ENCODE data around the gene HLA-A.

Gene HLA-A

GRCh38 chr6:29975561-29975907 lies 33.2 kb downstream of the HLA-A start:
- WGBS, 2 donors (ENCODE audit: extremely low coverage in 2 of 2, insufficient read length in 2 of 2, insufficient replicate concordance in 1 of 2), result no CpG with 5 or more reads among the region's 25 CpGs
- Histone ChIP-seq H2AK5ac (ENCODE audit: low read depth, low read length) (no peak overlapping the region), H3K4ac (ENCODE audit: low read length) (no peak overlapping the region), H3K79me1 (ENCODE audit: low read depth, low read length) (no peaks in the 10 kb centered on the region), H3K9ac (ENCODE audit: low read depth, low read length, poor library complexity) (no peak overlapping the region), H2BK120ac (ENCODE audit: low read depth, low read length) (no peak overlapping the region), H2BK15ac (ENCODE audit: low read length) (no peak overlapping the region), H2AFZ (ENCODE audit: low read length) (peak overlapping the region; percentile 65), H3K23ac (ENCODE audit: low read depth, low read length, poor library complexity) (no peak overlapping the region), H4K8ac (ENCODE audit: low read depth, low read length) (no peak overlapping the region), H3K4me2 (ENCODE audit: insufficient read depth, low read length, poor library complexity, severe bottlenecking) (peak overlapping the region; percentile 48), H2BK5ac (ENCODE audit: low read length) (no peak overlapping the region), H2BK12ac (ENCODE audit: low read length) (peak overlapping the region; percentile 5), H4K91ac (ENCODE audit: low read depth, low read length, poor library complexity) (no peak overlapping the region), H3K4me1 (ENCODE audit: control insufficient read depth in 2 of 2, insufficient read depth in 1 of 2, low read depth in 1 of 2, low read length in 2 of 2) (peaks cover 7 to 10% of the 10 kb centered on the region in 2 donors), H3K27ac (replicated peaks; ENCODE audit: low read length) (no peak overlapping the region), H3K9me3 (replicated peaks in 1 of 2; ENCODE audit: control insufficient read depth in 2 of 2, insufficient read depth in 1 of 2, low read depth in 1 of 2, low read length in 2 of 2) (peaks cover 2 to 5% of the 10 kb centered on the region in 2 donors), H3K27me3 (ENCODE audit: control insufficient read depth in 3 of 3, insufficient read depth in 3 of 3, low read depth in 1 of 3, low read length in 3 of 3) (peaks cover 0 to 77% (median 38%) of the 10 kb centered on the region in 3 experiments), H3K4me3 (ENCODE audit: low read length in 2 of 2) (no peak overlapping the region), H3K36me3 (replicated peaks in 1 of 2; ENCODE audit: control insufficient read depth in 2 of 2, insufficient read depth in 2 of 2, low read length in 2 of 2) (no peaks in the 10 kb centered on the region), H3K18ac (ENCODE audit: low read length) (no peak overlapping the region), H3K14ac (ENCODE audit: low read length) (no peak overlapping the region)
- DNase-seq (ENCODE audit: low spot score), result no peak

- no peak overlapping the region for H3K14ac ChIP-seq (ENCODE audit: low read length)
- H3K27me3 ChIP-seq (ENCODE audit: control insufficient read depth in 3 of 3, insufficient read depth in 3 of 3, low read depth in 1 of 3, low read length in 3 of 3), result peaks cover 0 to 72% (median 38%) of the 10 kb centered on the region in 3 experiments
- no peak overlapping the region for H2BK5ac ChIP-seq (ENCODE audit: low read length)
- H3K23ac ChIP-seq (ENCODE audit: low read depth, low read length, poor library complexity), result no peak overlapping the region
- H3K4me3 ChIP-seq (ENCODE audit: low read length in 2 of 2), result peak overlapping the region in 1 of 2 donors; percentile 44
- no peak overlapping the region for H2AK5ac ChIP-seq (ENCODE audit: low read depth, low read length)
- no peak overlapping the region for H3K4ac ChIP-seq (ENCODE audit: low read length)
- peaks cover 2 to 5% of the 10 kb centered on the region in 2 donors for H3K9me3 ChIP-seq (replicated peaks in 1 of 2; ENCODE audit: control insufficient read depth in 2 of 2, insufficient read depth in 1 of 2, low read depth in 1 of 2, low read length in 2 of 2)
- no peak overlapping the region for H2BK12ac ChIP-seq (ENCODE audit: low read length)
- no peak overlapping the region for H3K27ac ChIP-seq (replicated peaks; ENCODE audit: low read length)
- H3K79me1 ChIP-seq (ENCODE audit: low read depth, low read length), result no peaks in the 10 kb centered on the region
- H2AFZ ChIP-seq (ENCODE audit: low read length), result peak overlapping the region; percentile 91
- H2BK120ac ChIP-seq (ENCODE audit: low read depth, low read length), result no peak overlapping the region
- H4K8ac ChIP-seq (ENCODE audit: low read depth, low read length), result no peak overlapping the region
- no CpG with 5 or more reads among the region's 8 CpGs for WGBS, 2 donors (ENCODE audit: extremely low coverage in 2 of 2, insufficient read length in 2 of 2, insufficient replicate concordance in 1 of 2)
- H4K91ac ChIP-seq (ENCODE audit: low read depth, low read length, poor library complexity), result no peak overlapping the region
- H3K9ac ChIP-seq (ENCODE audit: low read depth, low read length, poor library complexity), result no peak overlapping the region
- DNase-seq (ENCODE audit: low spot score), result no peak
- H3K4me2 ChIP-seq (ENCODE audit: insufficient read depth, low read length, poor library complexity, severe bottlenecking), result no peak overlapping the region
- no peaks in the 10 kb centered on the region for H3K36me3 ChIP-seq (replicated peaks in 1 of 2; ENCODE audit: control insufficient read depth in 2 of 2, insufficient read depth in 2 of 2, low read length in 2 of 2)
- peaks cover 7 to 10% of the 10 kb centered on the region in 2 donors for H3K4me1 ChIP-seq (ENCODE audit: control insufficient read depth in 2 of 2, insufficient read depth in 1 of 2, low read depth in 1 of 2, low read length in 2 of 2)
- H3K18ac ChIP-seq (ENCODE audit: low read length), result no peak overlapping the region
- no peak overlapping the region for H2BK15ac ChIP-seq (ENCODE audit: low read length)
Observed at GRCh38 chr6:29976253-29976587, 33.9 kb downstream of the HLA-A start.

- no peak overlapping the region for H3K27ac ChIP-seq (replicated peaks; ENCODE audit: low read length)
- WGBS, 2 donors (ENCODE audit: extremely low coverage in 2 of 2, insufficient read length in 2 of 2, insufficient replicate concordance in 1 of 2), result no CpG with 5 or more reads among the region's 66 CpGs
- peak; percentile 54 for DNase-seq (ENCODE audit: low spot score)
Observed at GRCh38 chr6:29976588-29977424, 34.5 kb downstream of the HLA-A start.

GRCh38 chr6:29977425-29977727 lies 35.0 kb downstream of the HLA-A start:
- peak overlapping the region; percentile 91 for H2AFZ ChIP-seq (ENCODE audit: low read length)
- no peak overlapping the region for H2BK120ac ChIP-seq (ENCODE audit: low read depth, low read length)
- H2BK12ac ChIP-seq (ENCODE audit: low read length), result no peak overlapping the region
- DNase-seq (ENCODE audit: low spot score), result no peak
- H2AK5ac ChIP-seq (ENCODE audit: low read depth, low read length), result no peak overlapping the region
- peak overlapping the region; percentile 27 to 75 for H3K4me3 ChIP-seq (ENCODE audit: low read length in 2 of 2)
- H3K27me3 ChIP-seq (ENCODE audit: control insufficient read depth in 3 of 3, insufficient read depth in 3 of 3, low read depth in 1 of 3, low read length in 3 of 3), result peaks cover 0 to 70% (median 38%) of the 10 kb centered on the region in 3 experiments
- H3K18ac ChIP-seq (ENCODE audit: low read length), result no peak overlapping the region
- H3K4ac ChIP-seq (ENCODE audit: low read length), result no peak overlapping the region
- H3K14ac ChIP-seq (ENCODE audit: low read length), result no peak overlapping the region
- H3K79me1 ChIP-seq (ENCODE audit: low read depth, low read length), result peaks cover 2% of the 10 kb centered on the region
- peak overlapping the region; percentile 89 for H3K4me2 ChIP-seq (ENCODE audit: insufficient read depth, low read length, poor library complexity, severe bottlenecking)
- peak overlapping the region; percentile 87 for H3K23ac ChIP-seq (ENCODE audit: low read depth, low read length, poor library complexity)
- H3K9ac ChIP-seq (ENCODE audit: low read depth, low read length, poor library complexity), result peak overlapping the region; percentile 64
- peaks cover 2 to 5% of the 10 kb centered on the region in 2 donors for H3K9me3 ChIP-seq (replicated peaks in 1 of 2; ENCODE audit: control insufficient read depth in 2 of 2, insufficient read depth in 1 of 2, low read depth in 1 of 2, low read length in 2 of 2)
- no peak overlapping the region for H2BK15ac ChIP-seq (ENCODE audit: low read length)
- no CpG with 5 or more reads among the region's 4 CpGs for WGBS, 2 donors (ENCODE audit: extremely low coverage in 2 of 2, insufficient read length in 2 of 2, insufficient replicate concordance in 1 of 2)
- H2BK5ac ChIP-seq (ENCODE audit: low read length), result no peak overlapping the region
- no peak overlapping the region for H3K27ac ChIP-seq (replicated peaks; ENCODE audit: low read length)
- H3K4me1 ChIP-seq (ENCODE audit: control insufficient read depth in 2 of 2, insufficient read depth in 1 of 2, low read depth in 1 of 2, low read length in 2 of 2), result peaks cover 7 to 10% of the 10 kb centered on the region in 2 donors
- no peak overlapping the region for H4K91ac ChIP-seq (ENCODE audit: low read depth, low read length, poor library complexity)
- no peaks in the 10 kb centered on the region for H3K36me3 ChIP-seq (replicated peaks in 1 of 2; ENCODE audit: control insufficient read depth in 2 of 2, insufficient read depth in 2 of 2, low read length in 2 of 2)
- H4K8ac ChIP-seq (ENCODE audit: low read depth, low read length), result no peak overlapping the region

More at GRCh38 chr6:29976588-29977424, 34.5 kb downstream of the HLA-A start:
- peak overlapping the region; percentile 27 to 75 for H3K4me3 ChIP-seq (ENCODE audit: low read length in 2 of 2)
- no peak overlapping the region for H2BK15ac ChIP-seq (ENCODE audit: low read length)
- peak overlapping the region; percentile 87 for H3K23ac ChIP-seq (ENCODE audit: low read depth, low read length, poor library complexity)
- H4K91ac ChIP-seq (ENCODE audit: low read depth, low read length, poor library complexity), result no peak overlapping the region
- peak overlapping the region; percentile 91 for H2AFZ ChIP-seq (ENCODE audit: low read length)
- H4K8ac ChIP-seq (ENCODE audit: low read depth, low read length), result no peak overlapping the region
- H3K18ac ChIP-seq (ENCODE audit: low read length), result peak overlapping the region; percentile 55
- H2BK5ac ChIP-seq (ENCODE audit: low read length), result no peak overlapping the region
- H3K4me1 ChIP-seq (ENCODE audit: control insufficient read depth in 2 of 2, insufficient read depth in 1 of 2, low read depth in 1 of 2, low read length in 2 of 2), result peaks cover 7 to 10% of the 10 kb centered on the region in 2 donors
- H3K79me1 ChIP-seq (ENCODE audit: low read depth, low read length), result peaks cover 2% of the 10 kb centered on the region
- no peak overlapping the region for H2AK5ac ChIP-seq (ENCODE audit: low read depth, low read length)
- peak overlapping the region; percentile 89 for H3K4me2 ChIP-seq (ENCODE audit: insufficient read depth, low read length, poor library complexity, severe bottlenecking)
- H3K27me3 ChIP-seq (ENCODE audit: control insufficient read depth in 3 of 3, insufficient read depth in 3 of 3, low read depth in 1 of 3, low read length in 3 of 3), result peaks cover 0 to 72% (median 38%) of the 10 kb centered on the region in 3 experiments
- no peak overlapping the region for H2BK120ac ChIP-seq (ENCODE audit: low read depth, low read length)
- peaks cover 2 to 5% of the 10 kb centered on the region in 2 donors for H3K9me3 ChIP-seq (replicated peaks in 1 of 2; ENCODE audit: control insufficient read depth in 2 of 2, insufficient read depth in 1 of 2, low read depth in 1 of 2, low read length in 2 of 2)
- H2BK12ac ChIP-seq (ENCODE audit: low read length), result no peak overlapping the region
- H3K4ac ChIP-seq (ENCODE audit: low read length), result no peak overlapping the region
- H3K9ac ChIP-seq (ENCODE audit: low read depth, low read length, poor library complexity), result peak overlapping the region; percentile 64
- no peak overlapping the region for H3K14ac ChIP-seq (ENCODE audit: low read length)
- H3K36me3 ChIP-seq (replicated peaks in 1 of 2; ENCODE audit: control insufficient read depth in 2 of 2, insufficient read depth in 2 of 2, low read length in 2 of 2), result no peaks in the 10 kb centered on the region

Data from neuronal stem cell (in vitro differentiated cells).